ENCODE data around the gene ZNF423. TPM values are rescaled to one million over a fixed set of nuclear protein-coding genes. Genes with fewer than 3 reads are reported as not detected.

Gene ZNF423
- polyA plus RNA-seq, 1 donor from 2014 or later = 4.5 TPM

GRCh38 chr16:49578018-49578417 lies 277.9 kb downstream of the ZNF423 start:
- H3K27me3 ChIP-seq (ENCODE audit: insufficient read depth, low read depth, low read length) = no peaks in the 10 kb centered on the region
- H3K9me3 ChIP-seq (ENCODE audit: low read length) = no peaks in the 10 kb centered on the region
- no peaks in the 10 kb centered on the region for H3K9me2 ChIP-seq (ENCODE audit: insufficient read depth, low read length)
- H3K36me3 ChIP-seq (ENCODE audit: insufficient read depth, low read length) = no peaks in the 10 kb centered on the region
- TF ChIP-seq CTCF (IDR thresholded peaks at IDR 0.05; ENCODE audit: poor library complexity, severe bottlenecking) (no peak), TAF1 (IDR thresholded peaks at IDR 0.05; ENCODE audit: low read depth) (no peak), SMC3 (conservative IDR thresholded peaks at IDR 0.05; ENCODE audit: poor library complexity) (no peak), MXI1 (conservative IDR thresholded peaks at IDR 0.05; ENCODE audit: poor library complexity, severe bottlenecking) (no peak), EP300 (conservative IDR thresholded peaks at IDR 0.05; ENCODE audit: poor library complexity, severe bottlenecking) (no peak), RAD21 (conservative IDR thresholded peaks at IDR 0.05) (no peak), REST (IDR thresholded peaks at IDR 0.05; ENCODE audit: borderline replicate concordance) (no peak), POLR2AphosphoS5 (IDR thresholded peaks at IDR 0.05) (no peak), EZH2 (IDR thresholded peaks at IDR 0.05; ENCODE audit: borderline replicate concordance, insufficient read depth, low read length, poor library complexity, severe bottlenecking) (no peak)
- no peak overlapping the region for H3K27ac ChIP-seq (ENCODE audit: low read length)
- H4K20me1 ChIP-seq (ENCODE audit: insufficient read depth) = no peaks in the 10 kb centered on the region
- H3K79me2 ChIP-seq (replicated peaks; ENCODE audit: insufficient read depth, low read length) = peaks cover 4% of the 10 kb centered on the region
- no peak overlapping the region for H2AFZ ChIP-seq (ENCODE audit: low read depth, low read length)
- H3K9ac ChIP-seq (ENCODE audit: low read length) = no peak overlapping the region
- H3K4me3 ChIP-seq (ENCODE audit: low read length) = no peak overlapping the region
- H3F3A ChIP-seq (ENCODE audit: insufficient read depth, low read length, poor library complexity, severe bottlenecking) = peaks cover 3% of the 10 kb centered on the region
- H3K4me2 ChIP-seq (ENCODE audit: low read length) = no peak overlapping the region

GRCh38 chr16:49576941-49577340 lies 279.0 kb downstream of the ZNF423 start:
- H3K27ac ChIP-seq (ENCODE audit: low read length) = no peak overlapping the region
- H3K9ac ChIP-seq (ENCODE audit: low read length) = no peak overlapping the region
- no peaks in the 10 kb centered on the region for H3K27me3 ChIP-seq (ENCODE audit: insufficient read depth, low read depth, low read length)
- peaks cover under 1% of the 10 kb centered on the region for H3F3A ChIP-seq (ENCODE audit: insufficient read depth, low read length, poor library complexity, severe bottlenecking)
- H2AFZ ChIP-seq (ENCODE audit: low read depth, low read length) = no peak overlapping the region
- H4K20me1 ChIP-seq (ENCODE audit: insufficient read depth) = no peaks in the 10 kb centered on the region
- no peaks in the 10 kb centered on the region for H3K9me2 ChIP-seq (ENCODE audit: insufficient read depth, low read length)
- no peak overlapping the region for H3K4me2 ChIP-seq (ENCODE audit: low read length)
- H3K4me3 ChIP-seq (ENCODE audit: low read length) = no peak overlapping the region
- H3K79me2 ChIP-seq (replicated peaks; ENCODE audit: insufficient read depth, low read length) = peaks cover 4% of the 10 kb centered on the region
- H3K36me3 ChIP-seq (ENCODE audit: insufficient read depth, low read length) = no peaks in the 10 kb centered on the region
- TF ChIP-seq REST (IDR thresholded peaks at IDR 0.05; ENCODE audit: borderline replicate concordance) (no peak), EP300 (conservative IDR thresholded peaks at IDR 0.05; ENCODE audit: poor library complexity, severe bottlenecking) (no peak), CTCF (IDR thresholded peaks at IDR 0.05; ENCODE audit: poor library complexity, severe bottlenecking) (no peak)
- H3K9me3 ChIP-seq (ENCODE audit: low read length) = no peaks in the 10 kb centered on the region
